AG10803 (cell line): Measurements from ENCODE around the gene UTP11.
A peak's percentile ranks its signal among the peaks of the same experiment; 100 is the strongest.

Experiments
- DNase-seq: peaks from one replicate; pipeline ENCODE4 v3.0.0; 2010; ENCODE audit warnings: low read depth
- H3K4me3 ChIP-seq: 2 replicates; pipeline ENCODE4 v1.5.1; 2011; ENCODE audit warnings: mild to moderate bottlenecking, low read length, control low read depth
- TF ChIP-seq, protein P1 (sequence below): conservative IDR thresholded peaks from 2 replicates; pipeline ENCODE4 v1.5.1; 2011; ENCODE audit warnings: mild to moderate bottlenecking, low read length, control low read depth, inconsistent platforms

Gene UTP11

DNA sequence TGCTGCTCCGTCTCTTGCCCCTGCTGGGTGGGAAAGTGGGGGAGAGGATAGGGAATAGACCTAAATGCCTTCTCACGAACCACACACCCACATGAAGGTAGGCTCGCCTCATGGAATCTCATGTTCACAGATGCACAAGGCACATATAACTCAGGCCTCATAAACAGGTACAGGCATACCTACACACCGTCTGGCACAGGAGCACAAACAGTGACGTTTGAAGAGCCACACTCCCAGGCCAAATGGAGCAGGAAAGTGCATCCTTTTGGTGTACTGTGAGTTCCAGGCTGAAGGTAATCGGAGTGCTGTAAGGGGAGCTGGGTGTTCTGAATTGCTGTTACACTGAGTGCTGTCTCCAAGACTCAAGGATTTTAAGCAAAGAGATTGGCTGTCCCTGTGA is 13.1 kb downstream of the UTP11 start:
- DNase-seq: no peak

DNA sequence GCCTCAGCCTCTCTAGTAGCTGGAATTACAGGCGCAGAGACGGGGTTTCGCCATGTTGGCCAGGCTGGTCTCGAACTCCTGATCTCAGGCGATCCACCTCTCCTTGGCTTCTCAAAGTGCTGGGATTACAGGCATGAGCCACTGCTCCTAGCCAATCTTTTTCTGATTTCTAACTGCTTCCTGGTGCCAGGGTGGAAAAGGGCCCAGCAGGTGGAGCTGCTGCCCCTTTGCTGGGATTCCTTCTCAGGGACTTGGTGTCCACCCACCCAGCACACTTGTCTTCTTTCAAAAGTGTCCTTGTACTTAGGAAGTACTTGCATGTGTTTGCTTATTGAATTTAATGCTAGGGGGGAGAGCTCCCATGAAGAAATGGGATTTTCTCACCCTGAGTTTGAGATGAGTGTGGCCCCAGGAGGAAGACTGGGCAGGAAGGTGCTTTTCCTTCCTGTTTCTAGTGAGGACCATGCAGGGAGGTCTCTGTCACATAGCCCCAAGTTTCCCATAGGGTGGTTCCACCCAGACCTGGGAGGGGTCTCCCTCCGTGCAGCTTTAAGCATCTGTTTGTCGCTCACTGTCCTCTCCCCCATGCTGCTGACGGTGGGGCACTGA is 14.2 kb downstream of the UTP11 start:
- H3K4me3 ChIP-seq: no peak overlapping the region
- TF ChIP-seq, protein P1, sequence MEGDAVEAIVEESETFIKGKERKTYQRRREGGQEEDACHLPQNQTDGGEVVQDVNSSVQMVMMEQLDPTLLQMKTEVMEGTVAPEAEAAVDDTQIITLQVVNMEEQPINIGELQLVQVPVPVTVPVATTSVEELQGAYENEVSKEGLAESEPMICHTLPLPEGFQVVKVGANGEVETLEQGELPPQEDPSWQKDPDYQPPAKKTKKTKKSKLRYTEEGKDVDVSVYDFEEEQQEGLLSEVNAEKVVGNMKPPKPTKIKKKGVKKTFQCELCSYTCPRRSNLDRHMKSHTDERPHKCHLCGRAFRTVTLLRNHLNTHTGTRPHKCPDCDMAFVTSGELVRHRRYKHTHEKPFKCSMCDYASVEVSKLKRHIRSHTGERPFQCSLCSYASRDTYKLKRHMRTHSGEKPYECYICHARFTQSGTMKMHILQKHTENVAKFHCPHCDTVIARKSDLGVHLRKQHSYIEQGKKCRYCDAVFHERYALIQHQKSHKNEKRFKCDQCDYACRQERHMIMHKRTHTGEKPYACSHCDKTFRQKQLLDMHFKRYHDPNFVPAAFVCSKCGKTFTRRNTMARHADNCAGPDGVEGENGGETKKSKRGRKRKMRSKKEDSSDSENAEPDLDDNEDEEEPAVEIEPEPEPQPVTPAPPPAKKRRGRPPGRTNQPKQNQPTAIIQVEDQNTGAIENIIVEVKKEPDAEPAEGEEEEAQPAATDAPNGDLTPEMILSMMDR: peak; percentile 71
- peak; percentile 62 for DNase-seq

More for the DNA sequence above, 13.1 kb downstream of the UTP11 start:
- no peak overlapping the region for H3K4me3 ChIP-seq
- TF ChIP-seq, protein P1: no peak

DNA sequence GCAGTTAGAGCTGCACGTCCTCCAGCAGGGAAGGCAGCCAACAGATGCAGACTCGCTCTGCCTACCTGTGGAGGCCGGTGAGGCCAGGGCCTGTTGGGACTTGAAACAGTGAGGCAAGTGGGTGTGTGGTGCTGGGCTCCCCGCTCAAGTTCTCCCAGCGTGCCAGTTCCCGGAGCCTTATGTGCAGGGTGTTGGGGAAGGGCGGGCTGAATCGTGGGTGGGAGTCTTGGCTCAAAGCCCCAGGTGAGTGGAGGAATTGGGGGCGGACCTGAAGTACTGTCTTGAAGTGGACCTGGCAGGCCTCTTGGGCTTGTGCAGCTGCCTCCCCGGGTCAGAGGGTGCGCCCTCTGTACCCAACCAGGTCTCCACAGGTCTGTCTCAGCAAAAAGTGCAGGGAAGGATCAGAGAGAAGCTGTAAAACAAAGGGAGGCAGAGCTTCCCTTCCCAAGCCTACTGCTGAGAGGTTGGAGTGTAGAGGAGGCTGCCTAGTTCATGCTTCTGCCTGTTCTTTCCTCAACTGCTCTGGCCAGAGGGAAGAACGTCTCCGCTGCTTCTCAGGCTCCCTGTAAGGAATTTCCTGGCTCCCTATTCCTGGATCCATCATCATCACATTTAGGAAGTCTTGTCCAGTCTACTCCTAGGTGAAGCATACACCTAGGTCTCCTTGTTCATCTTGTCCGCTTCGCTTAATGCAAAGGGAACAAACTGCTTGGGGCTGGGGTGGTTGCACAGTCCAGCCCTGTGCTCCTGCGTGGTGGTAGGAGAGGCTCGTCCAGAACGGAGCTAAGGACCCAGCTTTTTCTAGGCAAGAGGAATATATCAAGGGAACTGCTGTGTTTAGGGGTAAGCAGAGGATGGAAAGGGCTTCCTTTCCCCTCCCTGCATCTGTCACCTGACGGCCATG is 14.9 kb downstream of the UTP11 start:
- H3K4me3 ChIP-seq: no peak overlapping the region

DNA sequence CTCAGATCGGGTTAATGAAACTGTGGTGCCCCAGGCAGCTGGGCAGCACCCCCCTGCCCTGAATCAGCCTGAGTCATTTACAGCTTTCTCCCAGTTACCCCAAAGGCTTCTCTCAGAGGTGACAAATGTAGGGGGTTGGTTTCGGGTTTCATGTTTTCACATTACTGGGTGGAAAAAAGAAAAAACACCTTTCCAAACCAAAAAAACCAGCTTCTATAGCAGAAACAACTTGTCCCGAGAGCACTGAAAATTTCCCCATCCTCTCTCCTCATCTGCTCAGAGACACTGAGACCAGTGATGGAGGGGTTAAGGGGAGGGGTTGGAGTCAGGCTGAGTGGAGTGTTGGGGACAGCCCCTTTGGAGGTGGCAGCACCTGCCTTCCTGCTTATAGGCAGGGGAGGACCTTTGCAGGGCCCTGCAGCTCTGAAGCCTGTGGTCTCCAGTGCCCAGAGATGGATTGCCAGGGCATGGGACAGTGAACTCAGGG is 15.6 kb downstream of the UTP11 start:
- DNase-seq: no peak
- H3K4me3 ChIP-seq: no peak overlapping the region
- TF ChIP-seq, protein P1: no peak

More for the DNA sequence above, 14.9 kb downstream of the UTP11 start:
- TF ChIP-seq, protein P1: no peak
- DNase-seq: no peak

DNA sequence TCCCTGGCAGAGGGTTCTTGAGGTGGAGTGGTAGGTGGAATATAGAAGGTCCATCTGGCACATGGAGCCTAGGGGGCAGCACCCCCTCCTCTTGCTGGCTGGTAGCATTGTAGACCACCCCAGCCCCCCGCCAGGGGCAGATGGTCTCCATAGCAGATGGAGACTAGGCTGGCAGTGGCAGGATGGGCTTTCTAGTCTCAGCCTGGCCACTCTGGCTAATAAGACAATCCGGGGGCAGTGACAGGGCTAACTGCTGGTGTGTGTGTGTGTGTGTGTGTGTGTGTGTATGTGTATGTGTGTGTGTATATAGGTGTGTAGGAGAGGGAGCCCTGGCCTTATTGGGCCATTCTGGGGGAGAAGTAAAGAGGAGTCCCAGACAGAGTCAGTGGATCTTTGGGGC is 16.1 kb downstream of the UTP11 start:
- no peak overlapping the region for H3K4me3 ChIP-seq
- DNase-seq: no peak
- TF ChIP-seq, protein P1: no peak

DNA sequence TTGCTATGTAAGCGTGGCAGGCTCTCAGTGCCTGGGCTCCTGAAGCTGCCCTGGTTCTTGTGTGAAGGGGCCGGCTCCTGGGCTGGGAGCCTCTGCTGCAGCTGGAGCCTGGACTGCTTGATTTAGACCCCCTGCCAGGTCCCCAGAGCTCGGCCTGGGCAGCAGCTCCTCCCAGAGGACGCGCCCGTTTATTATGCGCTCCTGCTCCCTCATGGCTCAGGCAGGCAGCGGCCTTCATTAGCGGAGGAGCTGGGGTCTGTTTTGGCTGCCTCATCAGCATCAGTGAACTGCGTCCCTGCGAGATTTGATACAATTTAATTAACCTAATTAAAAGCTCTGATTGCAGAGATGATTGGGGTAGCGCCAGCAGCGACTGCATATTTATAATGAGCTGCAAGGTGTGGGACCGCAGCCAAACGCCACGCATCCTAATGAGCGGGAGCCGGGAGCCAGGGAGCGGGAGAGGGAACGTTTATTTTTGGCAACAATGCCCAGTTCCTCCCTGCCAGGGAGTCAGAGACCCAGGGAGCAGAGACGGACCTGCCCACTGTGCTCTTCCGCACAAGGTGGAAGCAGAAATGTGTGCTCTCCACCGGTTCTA is 16.6 kb downstream of the UTP11 start:
- TF ChIP-seq, protein P1: no peak
- DNase-seq: no peak
- H3K4me3 ChIP-seq: no peak overlapping the region
